ENCODE results near the gene ATP8A2. TPM values are rescaled to one million over a fixed set of nuclear protein-coding genes. Genes with fewer than 3 reads are reported as not detected.

The ATP8A2 gene
- total RNA-seq, 2 experiments from 2014 or later, result 0.92 to 0.94 TPM

GRCh38 chr13:26015271-26016125, 643.7 kb downstream of the ATP8A2 start:
- Mint-ChIP-seq H3K4me3 (no peak overlapping the region), H3K36me3 (ENCODE audit: low read depth) (peaks cover 22% of the 10 kb centered on the region), H3K9me3 (peaks cover 2% of the 10 kb centered on the region), H3K4me1 (ENCODE audit: low read depth) (peaks cover 25% of the 10 kb centered on the region), H3K27ac (no peak overlapping the region), H3K27me3 (no peaks in the 10 kb centered on the region)
- ATAC-seq, result no peak
- TF ChIP-seq CTCF (IDR thresholded peaks at IDR 0.05), result no peak
- DNase-seq, result no peak
- POLR2A ChIA-PET, result no interaction called here
- CTCF ChIA-PET, result no interaction called here
- intact Hi-C loops (cut with micrococcal nuclease), result no loop called here

- ChIA-PET POLR2A (no interaction called here), CTCF (no interaction called here)
- Mint-ChIP-seq H3K4me3 (no peak overlapping the region), H3K27me3 (no peaks in the 10 kb centered on the region), H3K4me1 (ENCODE audit: low read depth) (peaks cover 25% of the 10 kb centered on the region), H3K36me3 (ENCODE audit: low read depth) (peaks cover 29% of the 10 kb centered on the region), H3K9me3 (peaks cover 4% of the 10 kb centered on the region), H3K27ac (no peak overlapping the region)
- no peak for DNase-seq
- intact Hi-C loops (cut with micrococcal nuclease), result no loop called here
- no peak for TF ChIP-seq CTCF (IDR thresholded peaks at IDR 0.05)
- ATAC-seq, result no peak
Measured at GRCh38 chr13:26016189-26016588, 644.4 kb downstream of the ATP8A2 start.

DNA sequence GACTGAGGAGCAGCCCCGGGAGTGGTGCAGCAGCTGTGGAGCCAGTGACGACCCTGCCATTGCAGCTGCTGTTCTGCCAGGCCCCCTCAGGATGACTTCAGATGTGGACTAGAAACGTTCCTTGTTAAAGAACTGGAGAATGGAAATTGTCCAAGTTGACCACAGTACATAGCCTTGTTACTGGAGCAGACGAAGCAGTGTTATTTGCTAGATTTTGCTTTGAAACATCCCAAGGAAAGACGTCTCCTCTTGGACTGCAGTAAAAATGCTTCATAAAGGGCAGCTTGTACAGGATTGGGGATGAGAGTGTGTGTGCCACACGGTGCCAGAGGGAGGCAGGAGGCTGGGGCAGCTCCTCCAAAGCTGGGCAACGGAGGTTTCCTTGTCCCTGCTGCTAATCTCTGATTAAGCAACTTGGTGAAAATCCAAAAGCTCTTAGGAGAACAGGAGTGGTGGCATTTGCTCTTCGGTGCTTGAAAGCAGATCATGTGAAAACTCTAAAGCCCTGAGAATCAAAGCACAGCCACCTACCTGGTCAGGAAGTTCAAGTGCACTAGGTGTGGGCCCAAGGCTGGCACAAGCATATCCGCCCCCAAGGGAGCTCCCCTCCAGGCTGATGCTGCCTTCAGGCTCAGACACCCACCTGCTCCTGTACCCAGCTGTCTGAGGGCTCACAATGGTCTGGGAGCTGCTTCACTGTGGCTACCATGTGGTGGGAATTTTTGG, 645.6 kb downstream of the ATP8A2 start:
- ChIA-PET POLR2A (interaction anchor here (0.9 kb wide), 1 partner anchor 182 kb away, joined by 3 read pairs; no protein-coding TSS in a partner anchor), CTCF (interaction anchor here (0.9 to 1.0 kb wide), 2 partner anchors 9 to 12 kb away, joined by 3 read pairs; no protein-coding TSS in a partner anchor)
- DNase-seq, result peak; percentile 40
- peak; percentile 84 for ATAC-seq
- Mint-ChIP-seq H3K27me3 (no peaks in the 10 kb centered on the region), H3K4me3 (no peak overlapping the region), H3K27ac (peak overlapping the region; percentile 72), H3K9me3 (peaks cover 4% of the 10 kb centered on the region), H3K4me1 (ENCODE audit: low read depth) (peaks cover 25% of the 10 kb centered on the region), H3K36me3 (ENCODE audit: low read depth) (peaks cover 31% of the 10 kb centered on the region)
- TF ChIP-seq CTCF (IDR thresholded peaks at IDR 0.05), result no peak
- intact Hi-C loops (cut with micrococcal nuclease), result no loop called here

DNA sequence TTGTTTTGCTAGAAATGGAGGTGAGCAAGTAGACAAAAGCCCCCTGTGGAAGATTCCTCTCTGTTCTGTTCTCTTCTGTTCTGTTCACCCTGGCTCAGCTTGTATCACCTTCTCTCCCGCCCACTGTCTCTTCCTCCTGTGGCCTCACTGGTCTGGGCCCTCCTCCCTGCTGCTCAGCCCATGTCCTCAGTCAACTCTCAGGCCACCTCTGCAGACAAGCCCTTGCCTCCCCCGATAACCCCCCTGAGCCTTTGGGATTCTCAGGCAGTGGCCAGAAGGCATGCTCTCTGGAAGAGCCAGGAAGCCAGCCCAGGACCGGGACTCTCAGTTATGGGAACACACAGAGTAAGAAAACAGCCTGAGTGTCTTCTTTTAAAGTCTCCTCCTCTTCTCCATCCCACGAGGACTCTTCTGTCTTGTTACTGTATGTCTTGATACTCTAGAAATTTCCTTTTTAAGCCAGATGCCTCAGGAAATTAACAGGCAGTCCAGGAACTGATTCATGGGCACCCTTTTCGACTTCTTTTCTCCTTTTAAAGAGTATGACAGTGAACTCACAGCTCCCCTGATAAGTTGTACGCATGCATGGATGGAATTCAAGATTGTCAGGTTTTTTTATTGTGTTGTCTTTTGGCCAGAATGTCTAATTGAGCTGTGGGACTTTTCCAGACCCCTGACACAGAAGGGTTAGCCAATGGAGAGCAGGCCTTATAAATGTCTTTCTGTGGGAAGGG, 646.3 kb downstream of the ATP8A2 start:
- intact Hi-C loops (cut with micrococcal nuclease), result no loop called here
- DNase-seq, result no peak
- POLR2A ChIA-PET, result no interaction called here
- peak; percentile 74 for ATAC-seq
- no peak overlapping the region for H3K4me3 Mint-ChIP-seq
- H3K36me3 Mint-ChIP-seq (ENCODE audit: low read depth), result peaks cover 31% of the 10 kb centered on the region
- peaks cover 23% of the 10 kb centered on the region for H3K4me1 Mint-ChIP-seq (ENCODE audit: low read depth)
- peaks cover 4% of the 10 kb centered on the region for H3K9me3 Mint-ChIP-seq
- peak overlapping the region; percentile 72 for H3K27ac Mint-ChIP-seq
- TF ChIP-seq CTCF (IDR thresholded peaks at IDR 0.05), result no peak
- CTCF ChIA-PET, result interaction anchor here (1.0 kb wide), 1 partner anchor 11 kb away, joined by 3 read pairs; no protein-coding TSS in a partner anchor
- no peaks in the 10 kb centered on the region for H3K27me3 Mint-ChIP-seq
